Spleen (tissue), 7 donors: Measurements from ENCODE around the gene STRN4.

Experiments
- CTCF ChIP-seq, 11 experiments: fragments of 200-600 bp in 7 of 11; fragments of 450-650 bp in 4 of 11; sonication (generic) in 4 of 11; IDR thresholded peaks in 8 of 11; conservative IDR thresholded peaks in 3 of 11; 1 replicate in 7 of 11; 2 replicates in 4 of 11; pipeline versions ENCODE4 v1.4.0 to v1.8.0; 2016 to 2021; ENCODE audit warnings: antibody characterized with exemption in 11 of 11, inconsistent platforms in 4 of 11, mild to moderate bottlenecking in 1 of 11
- POLR2A ChIP-seq, 3 donors: fragments of 450-650 bp; IDR thresholded peaks; one replicate each; pipeline ENCODE4 v1.5.1; 2017; ENCODE audit warnings: antibody characterized with exemption in 3 of 3, mild to moderate bottlenecking in 1 of 3
- donor health status: DM: no; HTN: no; CAD: no; lungs with moderate emphysema.
- donor health status: DM: no; HTN: no; CAD: no.
- donor health status: DM: no; HTN: no; CAD: no.

- TF ChIP-seq CTCF (IDR thresholded peaks at IDR 0.05 in 8 of 11, conservative IDR thresholded peaks at IDR 0.05 in 3 of 11): no peak
- TF ChIP-seq POLR2A (IDR thresholded peaks at IDR 0.05): no peak
Measured at GRCh38 chr19:46775642-46776258, 29.5 kb upstream of the STRN4 start.
